Lower leg skin (tissue), 4 donors: ENCODE results near the gene H19. TPM values are rescaled to one million over a fixed set of nuclear protein-coding genes. Genes with fewer than 3 reads are reported as not detected.

Experiments used
- DNase-seq, 2 donors: peaks; one replicate each; pipeline ENCODE4 v3.0.0-alpha.2; 2019; ENCODE audit warnings: low spot score in 2 of 2
- H3K4me3 ChIP-seq: fragments of 200-600 bp; sonication (generic); 2 replicates; pipeline ENCODE4 v1.5.1; 2017; ENCODE audit warnings: mild to moderate bottlenecking, low read depth; ENCODE audit not compliant: poor library complexity, severe bottlenecking
- POLR2A ChIP-seq, 2 donors: fragments of 450-650 bp; IDR thresholded peaks; one replicate each; pipeline ENCODE4 v1.6.1; 2016 to 2017; ENCODE audit warnings: antibody characterized with exemption in 2 of 2, mild to moderate bottlenecking in 1 of 2, moderate library complexity in 1 of 2
- WGBS, 2 donors: methylation state at CpG; one replicate each; pipeline ENCODE4 v1.1.5; 2018; 5-methylcytosine and 5-hydroxymethylcytosine counted together
- intact Hi-C: fragments of 100-400 bp; cut with DNase I; formaldehyde crosslinking; loops from one replicate; pipeline ENCODE4 v1.15.0; 2023; ENCODE audit warnings: low total_unique reads
- total RNA-seq, 4 donors: library from RNA; depleted of rRNA; stranded (reverse); fragments of >200 nt; gene quantifications; one replicate each; pipeline ENCODE4 v1.1.0, GENCODE V29; 2016
- TF ChIP-seq, protein P1 (sequence below), 3 donors: fragments of 450-650 bp; IDR thresholded peaks; one replicate each; pipeline ENCODE4 v1.5.1; 2016; ENCODE audit warnings: antibody characterized with exemption in 3 of 3, mild to moderate bottlenecking in 3 of 3, moderate library complexity in 2 of 3

The H19 gene
- total RNA-seq, 4 donors from 2014 or later: 17.3 to 64.3 (median 37.4) TPM

DNA sequence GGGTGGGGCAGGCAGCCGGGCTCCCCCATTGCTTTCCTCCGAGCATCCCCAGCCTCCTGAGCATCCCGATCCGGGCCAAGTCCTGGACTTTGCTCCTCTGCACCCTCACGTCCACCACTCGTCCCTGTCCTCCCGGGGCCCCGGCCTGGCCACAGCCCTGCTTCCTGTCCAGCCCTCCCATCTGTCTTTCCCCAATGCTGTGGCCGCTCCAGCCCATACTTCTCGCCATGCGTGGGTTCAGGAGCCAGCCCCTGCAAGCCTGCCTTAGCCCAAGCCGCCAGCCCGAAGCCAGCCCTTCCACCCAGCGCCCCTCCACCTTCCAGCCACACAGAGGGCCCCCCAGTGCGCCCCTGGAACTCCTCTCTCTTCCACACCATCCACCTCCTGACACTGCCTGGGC, 26.7 kb downstream of the H19 start:
- intact Hi-C loops: no loop called here
- peak in 1 of 2 donors; percentile 79 for DNase-seq
- no peak overlapping the region for H3K4me3 ChIP-seq
- 83 to 85% methylated on average over 10 to 13 of the region's 15 CpGs for WGBS, 2 donors
- TF ChIP-seq, protein P1, sequence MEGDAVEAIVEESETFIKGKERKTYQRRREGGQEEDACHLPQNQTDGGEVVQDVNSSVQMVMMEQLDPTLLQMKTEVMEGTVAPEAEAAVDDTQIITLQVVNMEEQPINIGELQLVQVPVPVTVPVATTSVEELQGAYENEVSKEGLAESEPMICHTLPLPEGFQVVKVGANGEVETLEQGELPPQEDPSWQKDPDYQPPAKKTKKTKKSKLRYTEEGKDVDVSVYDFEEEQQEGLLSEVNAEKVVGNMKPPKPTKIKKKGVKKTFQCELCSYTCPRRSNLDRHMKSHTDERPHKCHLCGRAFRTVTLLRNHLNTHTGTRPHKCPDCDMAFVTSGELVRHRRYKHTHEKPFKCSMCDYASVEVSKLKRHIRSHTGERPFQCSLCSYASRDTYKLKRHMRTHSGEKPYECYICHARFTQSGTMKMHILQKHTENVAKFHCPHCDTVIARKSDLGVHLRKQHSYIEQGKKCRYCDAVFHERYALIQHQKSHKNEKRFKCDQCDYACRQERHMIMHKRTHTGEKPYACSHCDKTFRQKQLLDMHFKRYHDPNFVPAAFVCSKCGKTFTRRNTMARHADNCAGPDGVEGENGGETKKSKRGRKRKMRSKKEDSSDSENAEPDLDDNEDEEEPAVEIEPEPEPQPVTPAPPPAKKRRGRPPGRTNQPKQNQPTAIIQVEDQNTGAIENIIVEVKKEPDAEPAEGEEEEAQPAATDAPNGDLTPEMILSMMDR (IDR thresholded peaks at IDR 0.05): no peak
- TF ChIP-seq POLR2A (IDR thresholded peaks at IDR 0.05): no peak

DNA sequence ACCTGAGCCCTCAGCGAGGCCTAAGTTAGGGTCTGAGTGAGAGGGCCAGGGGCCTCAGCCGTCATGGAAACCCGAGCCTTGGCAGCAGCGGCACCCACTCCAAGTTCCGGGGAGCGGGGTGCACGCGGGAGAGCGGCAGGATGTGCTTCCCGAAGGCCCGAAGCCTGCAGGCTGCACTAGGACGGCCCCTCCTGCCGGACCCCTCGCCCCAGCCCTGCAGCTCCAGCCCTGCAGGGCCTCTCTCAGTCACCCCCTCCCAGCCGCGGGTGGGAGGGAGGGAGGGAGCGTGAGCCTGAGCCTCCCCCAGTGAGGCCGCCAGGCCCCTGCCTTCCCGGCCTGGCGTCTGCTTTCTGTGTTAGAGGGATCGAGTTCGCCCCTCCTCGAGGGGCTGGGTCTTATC, 27.9 kb downstream of the H19 start:
- WGBS, 2 donors: no CpG with 5 or more reads among the region's 23 CpGs
- TF ChIP-seq, protein P1 (IDR thresholded peaks at IDR 0.05): no peak
- TF ChIP-seq POLR2A (IDR thresholded peaks at IDR 0.05): no peak
- intact Hi-C loops: no loop called here
- no peak for DNase-seq
- H3K4me3 ChIP-seq: no peak overlapping the region

DNA sequence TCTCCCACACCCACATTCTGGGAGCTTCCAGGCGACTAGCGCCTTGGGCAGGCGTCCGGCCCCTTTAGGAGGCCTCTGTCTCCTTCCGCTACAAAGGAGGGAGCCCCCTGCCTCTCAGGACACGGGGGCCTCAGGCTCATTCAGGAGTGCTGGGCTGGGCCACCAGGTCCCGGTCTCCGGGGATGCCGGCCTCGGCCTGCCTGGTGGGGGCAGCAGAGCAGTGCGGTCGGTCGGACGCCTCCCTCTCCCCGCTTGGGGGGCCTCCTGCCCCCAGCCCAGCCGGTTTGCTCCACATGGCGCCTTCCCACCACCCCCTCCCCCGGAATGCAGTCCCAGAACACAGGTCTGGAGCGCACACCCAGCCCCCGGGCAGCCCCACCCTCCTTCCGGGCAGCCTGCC, 28.6 kb downstream of the H19 start:
- WGBS, 2 donors: no CpG with 5 or more reads among the region's 21 CpGs
- intact Hi-C loops: no loop called here
- H3K4me3 ChIP-seq: no peak overlapping the region
- no peak for TF ChIP-seq POLR2A (IDR thresholded peaks at IDR 0.05)
- TF ChIP-seq, protein P1 (IDR thresholded peaks at IDR 0.05): no peak
- DNase-seq: no peak

DNA sequence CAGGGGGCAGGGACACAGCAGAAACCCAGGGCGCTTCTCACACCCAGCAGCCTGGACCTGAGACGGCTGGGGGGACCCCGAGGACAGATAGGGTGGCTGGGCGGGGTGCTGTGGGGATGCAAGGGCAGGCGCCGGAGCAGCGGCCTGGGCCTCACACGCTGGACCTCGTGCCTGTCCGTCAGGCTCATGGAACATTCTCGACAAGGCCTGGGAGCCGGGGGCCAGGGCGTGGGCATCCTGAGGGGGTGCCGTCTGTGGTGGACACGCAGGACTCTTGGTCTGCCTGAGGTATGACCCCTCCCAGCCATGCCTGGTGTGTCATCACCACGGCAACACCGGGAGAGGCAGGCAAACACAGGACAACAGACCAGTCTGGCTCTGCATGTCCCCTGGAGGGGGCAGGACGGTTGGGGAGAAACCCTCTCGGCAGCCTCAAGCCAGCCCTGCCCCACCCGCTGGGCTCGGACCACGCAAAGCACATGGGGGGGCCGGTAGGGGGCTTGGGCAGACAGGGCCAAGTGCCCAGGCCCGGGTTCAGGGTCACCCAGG, 29.1 kb downstream of the H19 start:
- peak in 1 of 2 donors; percentile 40 for DNase-seq
- intact Hi-C loops: no loop called here
- no peak overlapping the region for H3K4me3 ChIP-seq
- TF ChIP-seq, protein P1 (IDR thresholded peaks at IDR 0.05): no peak
- no peak for TF ChIP-seq POLR2A (IDR thresholded peaks at IDR 0.05)
- WGBS, 2 donors: no CpG with 5 or more reads among the region's 24 CpGs

DNA sequence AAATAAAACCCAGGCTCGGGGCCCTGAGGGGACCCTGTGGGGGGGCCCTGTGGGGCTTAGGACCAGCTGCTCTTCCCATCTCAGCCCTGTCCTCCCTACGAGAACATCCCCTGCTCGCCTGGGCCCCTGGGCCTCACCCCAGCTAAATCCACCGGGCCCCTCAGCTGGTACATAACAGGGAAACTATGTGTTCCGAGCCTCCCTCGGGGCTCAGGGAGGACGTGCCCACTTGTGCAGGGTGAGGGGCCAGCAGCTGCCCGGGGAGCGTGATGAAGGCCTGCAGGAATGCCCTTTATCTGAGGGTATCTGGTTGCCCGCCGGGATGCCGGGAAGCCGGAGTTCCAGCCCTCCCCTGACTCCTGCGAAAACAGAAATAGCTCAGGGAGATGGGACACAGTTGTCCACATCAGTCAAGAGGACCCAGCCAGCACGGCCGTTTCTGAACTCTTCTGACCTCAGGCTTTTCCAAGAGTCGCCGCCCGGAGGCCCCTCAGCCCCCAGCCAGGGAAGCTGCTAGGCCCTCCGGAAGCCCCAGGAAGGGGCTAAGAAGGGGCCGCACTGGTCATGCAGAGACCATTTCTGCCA, 29.9 kb downstream of the H19 start:
- WGBS, 2 donors: no CpG with 5 or more reads among the region's 21 CpGs
- TF ChIP-seq POLR2A (IDR thresholded peaks at IDR 0.05): no peak
- peak in 1 of 2 donors; percentile 54 for DNase-seq
- intact Hi-C loops: no loop called here
- H3K4me3 ChIP-seq: no peak overlapping the region

DNA sequence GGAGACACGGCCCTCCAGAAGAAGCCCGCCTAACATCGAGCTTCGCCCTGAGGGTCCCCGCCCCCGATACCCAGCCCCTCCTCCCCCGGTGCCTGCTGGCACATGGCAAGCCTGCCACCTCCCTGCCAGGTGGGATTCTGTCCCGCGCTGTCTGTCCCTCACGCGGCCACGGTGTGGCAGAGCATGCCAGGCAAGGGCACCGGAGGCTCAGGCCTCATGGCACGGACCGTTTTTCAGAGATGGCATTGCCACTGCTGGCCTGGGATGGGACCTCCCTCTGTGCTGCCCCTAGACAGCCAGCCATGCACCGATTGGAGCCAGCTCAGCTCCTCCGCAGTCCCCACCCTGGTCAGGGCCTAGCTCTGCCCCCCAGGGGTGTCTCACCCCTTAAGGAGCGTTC, 31.1 kb downstream of the H19 start:
- no peak for TF ChIP-seq POLR2A (IDR thresholded peaks at IDR 0.05)
- TF ChIP-seq, protein P1 (IDR thresholded peaks at IDR 0.05): no peak
- no CpG with 5 or more reads among the region's 18 CpGs for WGBS, 2 donors
- DNase-seq: peak in 1 of 2 donors; percentile 6
- no peak overlapping the region for H3K4me3 ChIP-seq
- intact Hi-C loops: no loop called here
